Calu3 (cell line): ENCODE data around the gene B4GALT1. TPM values are rescaled to one million over a fixed set of nuclear protein-coding genes. Genes with fewer than 3 reads are reported as not detected.

Source experiments
- BruUV-seq: library from RNA; stranded (reverse); fragments of 400-500 nt; replicated peaks from 2 replicates; lab custom pipeline; 2021; lab: Mats Ljungman, UMichigan
- CTCF ChIA-PET: fragments of 300-600 bp; sonication (Branson Sonifier 250); formaldehyde crosslinking; loops from one replicate; lab custom pipeline; 2022; ENCODE audit warnings: antibody characterized with exemption; lab: Charles Lee
- DNase-seq: peaks from one replicate; pipeline ENCODE4 v3.0.0; 2022
- H3K27ac Mint-ChIP-seq: one replicate; pipeline ENCODE4 v1.8.0; 2022; ENCODE audit warnings: mixed read lengths; ENCODE audit not compliant: unreplicated experiment
- H3K27me3 Mint-ChIP-seq: one replicate; pipeline ENCODE4 v1.8.0; 2022; ENCODE audit warnings: mixed read lengths; ENCODE audit not compliant: unreplicated experiment
- H3K36me3 Mint-ChIP-seq: one replicate; pipeline ENCODE4 v1.8.0; 2022; ENCODE audit warnings: mild to moderate bottlenecking, moderate library complexity, mixed read lengths; ENCODE audit not compliant: insufficient read depth, unreplicated experiment
- H3K4me1 Mint-ChIP-seq: one replicate; pipeline ENCODE4 v1.8.0; 2022; ENCODE audit warnings: mild to moderate bottlenecking, low read depth, mixed read lengths; ENCODE audit not compliant: unreplicated experiment
- H3K4me3 Mint-ChIP-seq: one replicate; pipeline ENCODE4 v1.8.0; 2022; ENCODE audit warnings: mild to moderate bottlenecking, low read depth, moderate library complexity, mixed read lengths; ENCODE audit not compliant: unreplicated experiment
- H3K9me3 Mint-ChIP-seq: one replicate; pipeline ENCODE4 v1.8.0; 2022; ENCODE audit warnings: low read depth, mixed read lengths; ENCODE audit not compliant: unreplicated experiment
- CTCF ChIP-seq: fragments of 200-600 bp; IDR thresholded peaks from one replicate; pipeline ENCODE4 v1.8.0; 2022; ENCODE audit warnings: antibody characterized with exemption; ENCODE audit not compliant: unreplicated experiment
- intact Hi-C: fragments of 100-400 bp; cut with micrococcal nuclease; formaldehyde crosslinking; loops from one replicate; pipeline ENCODE4 v1.10.0; 2022; ENCODE audit not compliant: unreplicated experiment
- total RNA-seq: library from RNA; stranded (reverse); gene quantifications from 2 replicates; pipeline ENCODE4 v1.2.3, GENCODE V29; 2022

The B4GALT1 gene
- total RNA-seq, 1 experiment from 2014 or later = 71.1 TPM

GRCh38 chr9:33209394-33209793, 42.3 kb upstream of the B4GALT1 start:
- no TSS peak for BruUV-seq
- no peak for TF ChIP-seq CTCF
- H3K27ac Mint-ChIP-seq = no peak overlapping the region
- H3K36me3 Mint-ChIP-seq = peaks cover 5% of the 10 kb centered on the region
- no peak overlapping the region for H3K4me3 Mint-ChIP-seq
- DNase-seq = no peak
- CTCF ChIA-PET = interaction anchor here (0.7 kb wide), 1 partner anchor 14 kb away, joined by 4 read pairs; no protein-coding TSS in a partner anchor
- H3K27me3 Mint-ChIP-seq = peaks cover 12% of the 10 kb centered on the region
- intact Hi-C loops = no loop called here
- H3K4me1 Mint-ChIP-seq = peaks cover 26% of the 10 kb centered on the region
- H3K9me3 Mint-ChIP-seq = no peaks in the 10 kb centered on the region

GRCh38 chr9:33202552-33203201, 35.5 kb upstream of the B4GALT1 start:
- H3K4me1 Mint-ChIP-seq = no peaks in the 10 kb centered on the region
- H3K27me3 Mint-ChIP-seq = peaks cover 52% of the 10 kb centered on the region
- H3K27ac Mint-ChIP-seq = no peak overlapping the region
- DNase-seq = no peak
- intact Hi-C loops = no loop called here
- CTCF ChIA-PET = no interaction called here
- BruUV-seq = no TSS peak
- no peak overlapping the region for H3K4me3 Mint-ChIP-seq
- TF ChIP-seq CTCF = no peak
- no peaks in the 10 kb centered on the region for H3K9me3 Mint-ChIP-seq
- H3K36me3 Mint-ChIP-seq = no peaks in the 10 kb centered on the region

- no peak for TF ChIP-seq CTCF
- intact Hi-C loops = no loop called here
- no TSS peak for BruUV-seq
- Mint-ChIP-seq H3K27ac (no peak overlapping the region), H3K4me3 (no peak overlapping the region), H3K4me1 (no peaks in the 10 kb centered on the region), H3K27me3 (peaks cover 52% of the 10 kb centered on the region), H3K36me3 (no peaks in the 10 kb centered on the region), H3K9me3 (no peaks in the 10 kb centered on the region)
- no peak for DNase-seq
- CTCF ChIA-PET = no interaction called here
These were observed 34.9 kb upstream of the B4GALT1 start for GRCh38 chr9:33202018-33202417.

- H3K27me3 Mint-ChIP-seq = peaks cover 28% of the 10 kb centered on the region
- no peaks in the 10 kb centered on the region for H3K4me1 Mint-ChIP-seq
- H3K27ac Mint-ChIP-seq = no peak overlapping the region
- CTCF ChIA-PET = no interaction called here
- TF ChIP-seq CTCF = no peak
- H3K36me3 Mint-ChIP-seq = no peaks in the 10 kb centered on the region
- intact Hi-C loops = no loop called here
- H3K9me3 Mint-ChIP-seq = no peaks in the 10 kb centered on the region
- no peak overlapping the region for H3K4me3 Mint-ChIP-seq
- no TSS peak for BruUV-seq
- no peak for DNase-seq
These were observed 31.0 kb upstream of the B4GALT1 start for GRCh38 chr9:33198165-33198564.
